Tibial artery (tissue), 4 donors: ENCODE results near the gene CREBZF.
"Not testable (repeated sequence)": the region's sequence is repeated elsewhere in the genome, so short reads cannot be mapped to it uniquely, and the experiment has no call there.

Experiments used
- DNase-seq, 2 donors: peaks; one replicate each; pipeline ENCODE4 v3.0.0-alpha.2; 2019
- H3K27ac ChIP-seq, 2 donors: fragments of 200-600 bp; sonication (generic) in 1 of 2; 1 replicate in 1 of 2; 2 replicates in 1 of 2; pipeline ENCODE4 v1.5.1; 2018 to 2019; ENCODE audit warnings: mild to moderate bottlenecking in 1 of 2
- H3K27me3 ChIP-seq, 2 donors: fragments of 200-600 bp; sonication (generic) in 1 of 2; one replicate each; pipeline versions ENCODE4 v1.5.1 to v1.6.0; 2016 to 2019
- H3K36me3 ChIP-seq, 3 donors: fragments of 200-600 bp; sonication (generic) in 2 of 3; one replicate each; pipeline ENCODE4 v1.5.1; 2016 to 2019; ENCODE audit warnings: mild to moderate bottlenecking in 2 of 3
- H3K4me1 ChIP-seq, 4 donors: fragments of 200-600 bp; sonication (generic) in 2 of 4; 1 replicate in 3 of 4; 2 replicates in 1 of 4; pipeline ENCODE4 v1.5.1; 2016 to 2019
- H3K4me3 ChIP-seq, 2 donors: fragments of 200-600 bp; sonication (generic) in 1 of 2; 1 replicate in 1 of 2; 2 replicates in 1 of 2; pipeline ENCODE4 v1.5.1; 2018 to 2019; ENCODE audit warnings: mild to moderate bottlenecking in 2 of 2
- H3K9me3 ChIP-seq, 3 donors: fragments of 200-600 bp; sonication (generic) in 1 of 3; one replicate each; pipeline ENCODE4 v1.5.1; 2016 to 2019
- CTCF ChIP-seq, 2 experiments: fragments of 200-600 bp in 1 of 2; fragments of 450-650 bp in 1 of 2; IDR thresholded peaks; one replicate each; pipeline ENCODE4 v1.5.1; 2017 to 2019; ENCODE audit warnings: antibody characterized with exemption in 2 of 2, mild to moderate bottlenecking in 1 of 2, moderate library complexity in 1 of 2
- intact Hi-C: fragments of 100-400 bp; cut with DNase I; formaldehyde crosslinking; loops from one replicate; pipeline ENCODE4 v1.15.0; 2023; ENCODE audit warnings: low total_unique reads

Gene CREBZF

GRCh38 chr11:85679576-85679975, 14.6 kb upstream of the CREBZF start:
- no peak overlapping the region for H3K27ac ChIP-seq
- no peaks in the 10 kb centered on the region for H3K9me3 ChIP-seq
- intact Hi-C loops, result no loop called here
- peaks cover 0 to 6% (median 0%) of the 10 kb centered on the region in 4 donors for H3K4me1 ChIP-seq
- H3K27me3 ChIP-seq, result no peaks in the 10 kb centered on the region
- H3K4me3 ChIP-seq, result no peak overlapping the region
- no peak for TF ChIP-seq CTCF (IDR thresholded peaks at IDR 0.05)
- H3K36me3 ChIP-seq, result no peaks in the 10 kb centered on the region
- no peak for DNase-seq

- Histone ChIP-seq H3K27ac (no peak overlapping the region), H3K4me1 (no peaks in the 10 kb centered on the region), H3K4me3 (no peak overlapping the region), H3K36me3 (no peaks in the 10 kb centered on the region), H3K27me3 (no peaks in the 10 kb centered on the region), H3K9me3 (no peaks in the 10 kb centered on the region)
- no peak for TF ChIP-seq CTCF (IDR thresholded peaks at IDR 0.05)
- intact Hi-C loops, result no loop called here
- DNase-seq, result no peak
These were observed 8.5 kb upstream of the CREBZF start for GRCh38 chr11:85673393-85673792.

- Histone ChIP-seq H3K9me3 (no peaks in the 10 kb centered on the region), H3K4me3 (no peak overlapping the region), H3K27ac (no peak overlapping the region), H3K4me1 (no peaks in the 10 kb centered on the region), H3K27me3 (no peaks in the 10 kb centered on the region), H3K36me3 (no peaks in the 10 kb centered on the region)
- TF ChIP-seq CTCF (IDR thresholded peaks at IDR 0.05), result no peak
- intact Hi-C loops, result no loop called here
- no peak for DNase-seq
These were observed 7.4 kb upstream of the CREBZF start for GRCh38 chr11:85672105-85672902.

- intact Hi-C loops, result not testable (repeated sequence)
These were observed 6.2 kb upstream of the CREBZF start for GRCh38 chr11:85670949-85671663.

GRCh38 chr11:85668157-85668556, 3.2 kb upstream of the CREBZF start:
- H3K27me3 ChIP-seq, result no peaks in the 10 kb centered on the region
- H3K4me3 ChIP-seq, result no peak overlapping the region
- DNase-seq, result no peak
- no peaks in the 10 kb centered on the region for H3K9me3 ChIP-seq
- no peak for TF ChIP-seq CTCF (IDR thresholded peaks at IDR 0.05)
- intact Hi-C loops, result no loop called here
- H3K4me1 ChIP-seq, result peaks cover 0 to 2% (median under 1%) of the 10 kb centered on the region in 4 donors
- no peak overlapping the region for H3K27ac ChIP-seq
- no peaks in the 10 kb centered on the region for H3K36me3 ChIP-seq

More at GRCh38 chr11:85670949-85671663, 6.2 kb upstream of the CREBZF start:
- not testable (repeated sequence) for H3K9me3 ChIP-seq, H3K4me3 ChIP-seq, H3K4me1 ChIP-seq, DNase-seq, H3K36me3 ChIP-seq, H3K27me3 ChIP-seq, H3K27ac ChIP-seq

GRCh38 chr11:85666687-85667086, 1.8 kb upstream of the CREBZF start:
- no peak for DNase-seq
- intact Hi-C loops, result no loop called here
- Histone ChIP-seq H3K9me3 (no peaks in the 10 kb centered on the region), H3K27ac (no peak overlapping the region), H3K36me3 (no peaks in the 10 kb centered on the region), H3K4me1 (peaks cover 0 to 16% (median 4%) of the 10 kb centered on the region in 4 donors), H3K27me3 (no peaks in the 10 kb centered on the region), H3K4me3 (no peak overlapping the region)
- no peak for TF ChIP-seq CTCF (IDR thresholded peaks at IDR 0.05)
